NCI-H146 (cell line): ENCODE measurements around the gene IP6K2.
"Not testable (repeated sequence)": the region's sequence is repeated elsewhere in the genome, so short reads cannot be mapped to it uniquely, and the experiment has no call there.

ENCODE experiments used
- DNase-seq: peaks from one replicate; lab custom pipeline; 2025; lab: John Stamatoyannopoulos, UW

The IP6K2 gene

GRCh38 chr3:48716982-48717746, at the start of gene IP6K2:
Gene IP6K2 (minus strand): TSS chr3:48717221. CDS start chr3:48695291, 21,930 bp downstream.
- peak; percentile 97 for DNase-seq

GRCh38 chr3:48765376-48765775, 48.4 kb upstream of the IP6K2 start:
- peak; percentile 0 for DNase-seq

- DNase-seq: no peak
These were observed 45.8 kb upstream of the IP6K2 start for GRCh38 chr3:48762816-48763215.

- not testable (repeated sequence) for DNase-seq
These were observed 43.0 kb upstream of the IP6K2 start for GRCh38 chr3:48759991-48760540.

GRCh38 chr3:48759531-48759930, 42.5 kb upstream of the IP6K2 start:
- DNase-seq: not testable (repeated sequence)

- DNase-seq: no peak
These were observed 42.0 kb upstream of the IP6K2 start for GRCh38 chr3:48759071-48759470.

- DNase-seq: no peak
These were observed 39.6 kb upstream of the IP6K2 start for GRCh38 chr3:48756640-48757039.

- no peak for DNase-seq
These were observed 33.8 kb upstream of the IP6K2 start for GRCh38 chr3:48750856-48751255.

- DNase-seq: no peak
These were observed 31.7 kb upstream of the IP6K2 start for GRCh38 chr3:48748754-48749153.

GRCh38 chr3:48747706-48748105, 30.7 kb upstream of the IP6K2 start:
- no peak for DNase-seq

GRCh38 chr3:48747015-48747615, 30.1 kb upstream of the IP6K2 start:
- no peak for DNase-seq

GRCh38 chr3:48743773-48744172, 26.8 kb upstream of the IP6K2 start:
- DNase-seq: no peak

- not testable (repeated sequence) for DNase-seq
These were observed 24.2 kb upstream of the IP6K2 start for GRCh38 chr3:48741226-48741625.

- DNase-seq: peak; percentile 41
These were observed 23.2 kb upstream of the IP6K2 start for GRCh38 chr3:48739955-48740823.

- DNase-seq: no peak
These were observed 22.6 kb upstream of the IP6K2 start for GRCh38 chr3:48739617-48739954.

- DNase-seq: no peak
These were observed 22.1 kb upstream of the IP6K2 start for GRCh38 chr3:48738926-48739616.

- no peak for DNase-seq
These were observed 21.1 kb upstream of the IP6K2 start for GRCh38 chr3:48738144-48738536.

- not testable (repeated sequence) for DNase-seq
These were observed 18.2 kb upstream of the IP6K2 start for GRCh38 chr3:48735075-48735767.

GRCh38 chr3:48734541-48734940, 17.5 kb upstream of the IP6K2 start:
- DNase-seq: not testable (repeated sequence)

GRCh38 chr3:48733752-48734518, 16.9 kb upstream of the IP6K2 start:
- not testable (repeated sequence) for DNase-seq
